SK-N-DZ (cell line): ENCODE measurements around the gene ADAM17.
A peak's percentile ranks its signal among the peaks of the same experiment; 100 is the strongest.
"Not testable (repeated sequence)": the region's sequence is repeated elsewhere in the genome, so short reads cannot be mapped to it uniquely, and the experiment has no call there.

Experiments used
- DNase-seq: peaks from one replicate; pipeline ENCODE4 v3.0.0-alpha.2; 2015; ENCODE audit warnings: low spot score

Gene ADAM17

GRCh38 chr2:9565436-9566153 is 10.0 kb upstream of the ADAM17 start:
- DNase-seq, result no peak

GRCh38 chr2:9560628-9561027 is 5.0 kb upstream of the ADAM17 start:
- no peak for DNase-seq

GRCh38 chr2:9558948-9559381 is 3.3 kb upstream of the ADAM17 start:
- no peak for DNase-seq

- peak; percentile 52 for DNase-seq
These were observed 602 bp upstream of the ADAM17 start for GRCh38 chr2:9556121-9556743.

GRCh38 chr2:9554921-9555296 is 721 bp downstream of the ADAM17 start:
- peak; percentile 61 for DNase-seq

GRCh38 chr2:9552219-9553178 is 3.1 kb downstream of the ADAM17 start:
- no peak for DNase-seq

- not testable (repeated sequence) for DNase-seq
These were observed 4.7 kb downstream of the ADAM17 start for GRCh38 chr2:9550859-9551391.

- DNase-seq, result no peak
These were observed 6.2 kb downstream of the ADAM17 start for GRCh38 chr2:9549420-9549819.

- no peak for DNase-seq
These were observed 7.1 kb downstream of the ADAM17 start for GRCh38 chr2:9548506-9548905.

GRCh38 chr2:9547262-9547991 is 8.2 kb downstream of the ADAM17 start:
- DNase-seq, result peak; percentile 48

GRCh38 chr2:9545502-9545901 is 10.1 kb downstream of the ADAM17 start:
- no peak for DNase-seq

- no peak for DNase-seq
These were observed 12.1 kb downstream of the ADAM17 start for GRCh38 chr2:9543557-9543956.

GRCh38 chr2:9539531-9539930 is 16.1 kb downstream of the ADAM17 start:
- no peak for DNase-seq

- DNase-seq, result no peak
These were observed 17.6 kb downstream of the ADAM17 start for GRCh38 chr2:9538000-9538507.

GRCh38 chr2:9536504-9536903 is 19.1 kb downstream of the ADAM17 start:
- no peak for DNase-seq

- DNase-seq, result no peak
These were observed 20.5 kb downstream of the ADAM17 start for GRCh38 chr2:9535177-9535576.

- no peak for DNase-seq
These were observed 22.0 kb downstream of the ADAM17 start for GRCh38 chr2:9533663-9534062.

GRCh38 chr2:9532421-9532820 is 23.2 kb downstream of the ADAM17 start:
- DNase-seq, result no peak

GRCh38 chr2:9527995-9528787 is 27.4 kb downstream of the ADAM17 start:
- DNase-seq, result no peak

- DNase-seq, result no peak
These were observed 30.4 kb downstream of the ADAM17 start for GRCh38 chr2:9525266-9525665.
